HepG2 (cell line): ENCODE data around the gene EBF3. TPM values are rescaled to one million over a fixed set of nuclear protein-coding genes. Genes with fewer than 3 reads are reported as not detected.

ENCODE experiments used
- ATAC-seq: fragments of 200-7000 bp; cut with Tn5 transposase; 3 replicates; pipeline ENCODE4 v1.9.1; 2020; ENCODE audit warnings: mild to moderate bottlenecking, moderate library complexity
- BruUV-seq: library from RNA; stranded (reverse); fragments of 400-500 nt; replicated peaks from 2 replicates; lab custom pipeline; 2021; lab: Mats Ljungman, UMichigan
- CTCF ChIA-PET: fragments of 300-600 bp; formaldehyde crosslinking; extraction: SDS; loops from one replicate; lab custom pipeline; 2021; ENCODE audit warnings: low total read pairs, inconsistent platforms, low intra/inter-chr PET ratio; lab: Yijun Ruan, JAX
- POLR2A ChIA-PET: fragments of 350-600 bp; sonication (Branson Sonifier 250); formaldehyde crosslinking; loops from one replicate; lab custom pipeline; 2020; ENCODE audit warnings: antibody characterized with exemption, inconsistent platforms; lab: Yijun Ruan, JAX
- DNase-seq: peaks from one replicate; pipeline ENCODE4 v3.0.0-alpha.2; 2015; ENCODE audit warnings: low spot score
- FAIRE-seq: peaks from 3 replicates; lab custom pipeline; 2011; peaks lifted over from hg19 to GRCh38; lab: Jason Lieb, UNC
- H2AFZ ChIP-seq: one replicate; pipeline ENCODE4 v1.6.1; 2011; ENCODE audit warnings: low read length, inconsistent platforms
- H3K27ac ChIP-seq: fragments of 300-600 bp; 3 replicates; pipeline ENCODE4 v1.8.0; 2011; ENCODE audit warnings: mixed run types, mild to moderate bottlenecking, mixed read lengths, low read length, inconsistent platforms; ENCODE audit not compliant: insufficient read depth; ENCODE audit errors: extremely low read length
- H3K27me3 ChIP-seq, 2 experiments: fragments of 200-600 bp in 1 of 2; 2 replicates in 1 of 2; 3 replicates in 1 of 2; pipeline versions ENCODE4 v1.6.0 to v1.8.0; 2011; ENCODE audit warnings: low read length in 2 of 2, mild to moderate bottlenecking in 2 of 2, moderate library complexity in 2 of 2, inconsistent platforms in 1 of 2; ENCODE audit not compliant: insufficient read depth in 2 of 2, control insufficient read depth in 1 of 2
- H3K36me3 ChIP-seq, 2 experiments: fragments of 200-600 bp in 1 of 2; replicated peaks in 1 of 2; 2 replicates in 1 of 2; 3 replicates in 1 of 2; pipeline versions ENCODE4 v1.5.1 to v1.8.0; 2011; ENCODE audit warnings: low read length in 2 of 2, inconsistent platforms in 1 of 2; ENCODE audit not compliant: insufficient read depth in 2 of 2, control insufficient read depth in 1 of 2
- H3K4me1 ChIP-seq: 2 replicates; pipeline ENCODE4 v1.5.1; 2012; ENCODE audit warnings: low read length, inconsistent platforms; ENCODE audit not compliant: insufficient read depth
- H3K4me2 ChIP-seq: 2 replicates; pipeline ENCODE4 v1.6.0; 2011; ENCODE audit warnings: low read depth, low read length, inconsistent platforms
- H3K4me3 ChIP-seq, 3 experiments: fragments of 200-600 bp in 1 of 3; sonication (generic), shearing (Covaris generic) in 1 of 3; replicated peaks in 1 of 3; 2 replicates each; pipeline ENCODE4 v1.5.1; 2011 to 2016; ENCODE audit warnings: low read length in 3 of 3, inconsistent platforms in 2 of 3, low read depth in 2 of 3, mild to moderate bottlenecking in 2 of 3, control low read depth in 1 of 3, mixed read lengths in 1 of 3; ENCODE audit not compliant: insufficient read depth in 1 of 3
- H3K79me2 ChIP-seq: one replicate; pipeline ENCODE4 v1.6.1; 2011; ENCODE audit warnings: low read length, inconsistent platforms; ENCODE audit not compliant: insufficient read depth
- H3K9ac ChIP-seq: 2 replicates; pipeline ENCODE4 v1.6.0; 2011; ENCODE audit warnings: mild to moderate bottlenecking, low read depth, low read length, inconsistent platforms; ENCODE audit not compliant: insufficient read depth
- H3K9me3 ChIP-seq: 2 replicates; pipeline ENCODE4 v1.5.1; 2012; ENCODE audit warnings: mild to moderate bottlenecking, low read length
- H4K20me1 ChIP-seq: 2 replicates; pipeline ENCODE4 v1.6.0; 2011; ENCODE audit warnings: inconsistent platforms, mild to moderate bottlenecking, low read length, moderate library complexity; ENCODE audit not compliant: insufficient read depth
- BCL6 ChIP-seq: IDR thresholded peaks from 2 replicates; pipeline ENCODE4 v1.6.1; 2016; ENCODE audit warnings: missing genetic modification reagents, missing compliant biosample characterization
- EED ChIP-seq: sonication (generic); formaldehyde crosslinking; IDR thresholded peaks from 2 replicates; pipeline ENCODE4 v1.5.0; 2020; ENCODE audit warnings: mild to moderate bottlenecking, missing genetic modification reagents
- HBP1 ChIP-seq: IDR thresholded peaks from 2 replicates; pipeline ENCODE4 v1.6.1; 2016; ENCODE audit warnings: low read depth, control low read depth
- HOXA5 ChIP-seq: sonication (generic); formaldehyde crosslinking; IDR thresholded peaks from 2 replicates; pipeline ENCODE4 v1.4.0; 2020; ENCODE audit warnings: missing genetic modification reagents
- MAFG ChIP-seq: sonication (generic); formaldehyde crosslinking; IDR thresholded peaks from 2 replicates; pipeline ENCODE4 v1.5.1; 2020; ENCODE audit warnings: mild to moderate bottlenecking, missing genetic modification reagents
- PBX2 ChIP-seq: IDR thresholded peaks from 2 replicates; pipeline ENCODE4 v1.6.1; 2016; ENCODE audit warnings: control low read depth
- PHF21A ChIP-seq: sonication (generic); formaldehyde crosslinking; IDR thresholded peaks from 2 replicates; pipeline ENCODE4 v1.5.0; 2020; ENCODE audit warnings: mild to moderate bottlenecking, missing genetic modification reagents
- ZNF501 ChIP-seq: sonication (generic); formaldehyde crosslinking; IDR thresholded peaks from 2 replicates; pipeline ENCODE4 v1.5.1; 2020; ENCODE audit warnings: mild to moderate bottlenecking, moderate library complexity, missing genetic modification reagents
- ZNF850 ChIP-seq: sonication (generic); formaldehyde crosslinking; conservative IDR thresholded peaks from 2 replicates; pipeline ENCODE4 v1.9.0; 2021; ENCODE audit warnings: mild to moderate bottlenecking, missing genetic modification reagents
- ZSCAN31 ChIP-seq: sonication (generic); formaldehyde crosslinking; IDR thresholded peaks from 2 replicates; pipeline ENCODE4 v1.5.0; 2020; ENCODE audit warnings: low read depth, mild to moderate bottlenecking, missing genetic modification reagents
- WGBS: methylation state at CpG from one replicate; pipeline ENCODE4 v1.1.6; 2017; ENCODE audit warnings: low lambda C conversion rate; 5-methylcytosine and 5-hydroxymethylcytosine counted together
- in situ Hi-C: cut with HindIII; loops from 2 replicates; pipeline ENCODE4 v1.10.0; 2017; ENCODE audit warnings: low pct_unique_long_range_greater_than_20kb; ENCODE audit not compliant: extremely low pct_ligation_motif_present
- intact Hi-C: fragments of 100-400 bp; cut with micrococcal nuclease; formaldehyde crosslinking; loops from one replicate; pipeline ENCODE4 v1.10.0; 2022; ENCODE audit not compliant: unreplicated experiment
- polyA plus RNA-seq, 8 experiments: library from polyadenylated mRNA; depleted of rRNA in 3 of 8; stranded (reverse) in 7 of 8; unstranded in 1 of 8; fragments of >200 nt; fragmentation: Illumina TruSeq in 4 of 8; extraction: Trizol in 4 of 8; gene quantifications; 2 replicates each; pipeline versions ENCODE4 v1.2.1 to v1.2.3, GENCODE V29; 2011 to 2016; ENCODE audit warnings: low read depth in 4 of 8, missing spikeins in 1 of 8, mixed read lengths in 1 of 8; ENCODE audit not compliant: insufficient read depth in 1 of 8
- total RNA-seq, 5 experiments: library from RNA; depleted of rRNA; stranded (reverse); fragments of >200 nt; fragmentation: Illumina TruSeq; extraction: Trizol; gene quantifications; 2 replicates each; pipeline ENCODE4 v1.2.3, GENCODE V29; 2016; ENCODE audit warnings: low read depth in 1 of 5

Gene EBF3
- total and polyA plus RNA-seq, 2 of the 13 experiments (the other 11 are each of a cell fraction or from before 2014, with no cell fraction given) = not detected

GRCh38 chr10:129896860-129897200 is 67.2 kb downstream of the EBF3 start:
- ATAC-seq (no peak), FAIRE-seq (no peak), DNase-seq (no peak)
- Histone ChIP-seq H4K20me1 (no peaks in the 10 kb centered on the region), H3K9me3 (no peaks in the 10 kb centered on the region), H3K27ac (no peak overlapping the region), H3K4me1 (no peaks in the 10 kb centered on the region), H3K4me2 (no peak overlapping the region), H3K36me3 (no peaks in the 10 kb centered on the region), H3K4me3 (no peak overlapping the region), H3K79me2 (no peaks in the 10 kb centered on the region), H2AFZ (no peak overlapping the region), H3K9ac (no peak overlapping the region), H3K27me3 (peaks cover 4 to 53% of the 10 kb centered on the region in 2 experiments; a peak in 4 of 5 replicates)
- WGBS = 0% methylated on average over 4 of the region's 11 CpGs
- BruUV-seq = no TSS peak
- ChIA-PET CTCF (no interaction called here), POLR2A (no interaction called here)
- intact Hi-C loops (no loop called here), in situ Hi-C loops (no loop called here)
- TF ChIP-seq PHF21A (CRISPR knock-in tag) = no peak
- no peak for TF ChIP-seq HOXA5 (CRISPR knock-in tag)
- TF ChIP-seq MAFG (CRISPR knock-in tag) = no peak
- no peak for TF ChIP-seq ZSCAN31 (CRISPR knock-in tag)
- TF ChIP-seq HBP1 = no peak
- TF ChIP-seq EED (CRISPR knock-in tag) = no peak
- TF ChIP-seq BCL6 (CRISPR knock-in tag) = no peak
- no peak for TF ChIP-seq PBX2 (CRISPR knock-in tag)
- no peak for TF ChIP-seq ZNF850 (CRISPR knock-in tag)
- TF ChIP-seq ZNF501 (CRISPR knock-in tag) = no peak
